Natural killer cell (primary cell): Measurements from ENCODE around the gene PLXNC1. TPM values are rescaled to one million over a fixed set of nuclear protein-coding genes. Genes with fewer than 3 reads are reported as not detected.

Experiments used
- ATAC-seq, 3 donors: fragments of 150-1000 bp in 2 of 3; fragments of 200-7000 bp in 1 of 3; cut with Tn5 transposase; 1 replicate in 1 of 3; 2 replicates in 2 of 3; pipeline ENCODE4 v1.10.0; 2021; ENCODE audit warnings: mild to moderate bottlenecking in 2 of 3, moderate library complexity in 2 of 3
- DNase-seq, 2 donors: peaks; one replicate each; pipeline versions ENCODE4 v3.0.0 to v3.0.0-alpha.2; 2013 to 2021; ENCODE audit warnings: mixed read lengths in 1 of 2
- H3K27ac ChIP-seq: one replicate; pipeline ENCODE4 v1.5.1; 2013; ENCODE audit warnings: mild to moderate bottlenecking, low read length
- H3K27me3 ChIP-seq: one replicate; pipeline ENCODE4 v1.6.1; 2013; ENCODE audit warnings: low read length; ENCODE audit not compliant: control insufficient read depth, insufficient read depth
- H3K36me3 ChIP-seq: one replicate; pipeline ENCODE4 v1.6.1; 2013; ENCODE audit warnings: low read length; ENCODE audit not compliant: control insufficient read depth, insufficient read depth
- H3K4me1 ChIP-seq: one replicate; pipeline ENCODE4 v1.6.1; 2013; ENCODE audit warnings: low read length; ENCODE audit not compliant: control insufficient read depth, insufficient read depth
- H3K4me3 ChIP-seq: one replicate; pipeline ENCODE4 v1.5.1; 2013; ENCODE audit warnings: low read length
- H3K9me3 ChIP-seq: one replicate; pipeline ENCODE4 v1.6.1; 2013; ENCODE audit warnings: low read length; ENCODE audit not compliant: control insufficient read depth, insufficient read depth
- H3K27ac Mint-ChIP-seq, 2 donors: one replicate each; pipeline ENCODE4 v1.8.0; 2022; ENCODE audit warnings: mild to moderate bottlenecking in 2 of 2, mixed read lengths in 2 of 2, moderate library complexity in 1 of 2
- H3K27me3 Mint-ChIP-seq, 2 donors: one replicate each; pipeline ENCODE4 v1.8.0; 2022; ENCODE audit warnings: low read depth in 2 of 2, mixed read lengths in 2 of 2
- H3K36me3 Mint-ChIP-seq: one replicate; pipeline ENCODE4 v1.8.0; 2022; ENCODE audit warnings: mixed read lengths
- H3K4me1 Mint-ChIP-seq, 2 donors: one replicate each; pipeline ENCODE4 v1.8.0; 2022; ENCODE audit warnings: mixed read lengths in 2 of 2
- H3K4me3 Mint-ChIP-seq: one replicate; pipeline ENCODE4 v1.8.0; 2022; ENCODE audit warnings: mild to moderate bottlenecking, moderate library complexity, mixed read lengths
- H3K9me3 Mint-ChIP-seq, 2 donors: one replicate each; pipeline ENCODE4 v1.8.0; 2022; ENCODE audit warnings: mixed read lengths in 2 of 2
- WGBS: methylation state at CpG from one replicate; pipeline ENCODE4 v1.1.7; 2013; ENCODE audit warnings: missing lambda C conversion rate; ENCODE audit not compliant: insufficient coverage; 5-methylcytosine and 5-hydroxymethylcytosine counted together
- intact Hi-C: fragments of 100-400 bp; cut with micrococcal nuclease; formaldehyde crosslinking; loops from one replicate; pipeline ENCODE4 v1.14.2; 2022
- total RNA-seq, 4 donors: library from RNA; stranded (reverse); fragments of 120-200 nt in 1 of 4; gene quantifications; one replicate each; pipeline versions ENCODE4 v1.2.3 to v1.2.4, GENCODE V29; 2013 to 2022
- TF ChIP-seq, protein P1 (sequence below): fragments of 200-600 bp; IDR thresholded peaks from one replicate; pipeline ENCODE4 v1.8.0; 2022; ENCODE audit warnings: antibody characterized with exemption

The PLXNC1 gene
- total RNA-seq, 3 donors from 2014 or later (not counting 1 experiment from before 2014, with no cell fraction given), result 22.0 to 30.7 (median 26.5) TPM

DNA sequence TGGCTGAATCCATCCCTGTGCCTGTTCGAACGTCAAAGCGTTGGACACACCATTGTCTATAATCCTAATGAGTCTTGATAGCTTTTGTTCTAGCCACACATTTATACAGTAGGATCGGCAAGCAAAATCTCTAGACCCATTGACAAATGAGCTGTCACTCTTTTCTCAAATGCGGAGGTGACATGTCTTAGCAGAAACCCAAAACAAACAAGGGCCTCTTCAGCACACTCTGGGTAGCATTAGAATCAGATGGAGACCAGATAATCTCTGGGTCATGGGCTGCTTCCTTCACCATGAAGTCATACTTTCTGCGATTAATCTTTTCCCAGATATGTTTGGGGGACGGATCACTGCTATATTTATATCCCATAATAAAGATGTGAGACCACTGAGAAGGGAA, 100.2 kb downstream of the PLXNC1 start:
- no peak for ATAC-seq
- Mint-ChIP-seq H3K4me1 (peaks cover 36 to 38% of the 10 kb centered on the region in 2 donors), H3K36me3 (peaks cover 6% of the 10 kb centered on the region), H3K27ac (no peak overlapping the region), H3K4me3 (no peak overlapping the region), H3K9me3 (no peaks in the 10 kb centered on the region), H3K27me3 (no peaks in the 10 kb centered on the region)
- Histone ChIP-seq H3K4me1 (peaks cover 30% of the 10 kb centered on the region), H3K9me3 (no peaks in the 10 kb centered on the region), H3K27me3 (no peaks in the 10 kb centered on the region), H3K4me3 (no peak overlapping the region), H3K36me3 (peaks cover 18% of the 10 kb centered on the region), H3K27ac (no peak overlapping the region)
- no peak for DNase-seq
- WGBS, result 98% methylated on average over 5 of the region's 7 CpGs
- TF ChIP-seq, protein P1, sequence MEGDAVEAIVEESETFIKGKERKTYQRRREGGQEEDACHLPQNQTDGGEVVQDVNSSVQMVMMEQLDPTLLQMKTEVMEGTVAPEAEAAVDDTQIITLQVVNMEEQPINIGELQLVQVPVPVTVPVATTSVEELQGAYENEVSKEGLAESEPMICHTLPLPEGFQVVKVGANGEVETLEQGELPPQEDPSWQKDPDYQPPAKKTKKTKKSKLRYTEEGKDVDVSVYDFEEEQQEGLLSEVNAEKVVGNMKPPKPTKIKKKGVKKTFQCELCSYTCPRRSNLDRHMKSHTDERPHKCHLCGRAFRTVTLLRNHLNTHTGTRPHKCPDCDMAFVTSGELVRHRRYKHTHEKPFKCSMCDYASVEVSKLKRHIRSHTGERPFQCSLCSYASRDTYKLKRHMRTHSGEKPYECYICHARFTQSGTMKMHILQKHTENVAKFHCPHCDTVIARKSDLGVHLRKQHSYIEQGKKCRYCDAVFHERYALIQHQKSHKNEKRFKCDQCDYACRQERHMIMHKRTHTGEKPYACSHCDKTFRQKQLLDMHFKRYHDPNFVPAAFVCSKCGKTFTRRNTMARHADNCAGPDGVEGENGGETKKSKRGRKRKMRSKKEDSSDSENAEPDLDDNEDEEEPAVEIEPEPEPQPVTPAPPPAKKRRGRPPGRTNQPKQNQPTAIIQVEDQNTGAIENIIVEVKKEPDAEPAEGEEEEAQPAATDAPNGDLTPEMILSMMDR, result no peak
- intact Hi-C loops, result no loop called here

DNA sequence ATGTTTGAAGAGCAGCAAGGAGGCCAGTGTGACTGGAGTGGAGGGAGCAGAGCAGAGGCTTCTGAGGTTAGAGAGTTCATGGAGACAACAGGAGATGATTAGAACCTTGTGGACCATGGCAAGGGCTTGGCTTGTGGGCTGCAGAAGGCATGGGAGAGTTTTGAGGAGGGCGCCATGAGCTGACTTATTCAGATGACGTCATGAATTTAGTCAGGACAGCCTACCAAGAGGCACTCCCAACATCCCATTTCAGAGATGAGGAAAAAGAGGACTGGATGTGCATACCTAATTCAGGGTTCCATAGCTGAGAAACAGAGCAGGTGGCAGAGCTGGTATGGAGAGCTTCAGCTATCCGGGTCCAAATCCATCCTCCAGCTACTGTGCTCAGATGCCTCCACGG, 101.8 kb downstream of the PLXNC1 start:
- WGBS, result 98% methylated on average over 4 of the region's 4 CpGs
- intact Hi-C loops, result no loop called here
- H3K27me3 ChIP-seq, result no peaks in the 10 kb centered on the region
- no peak overlapping the region for H3K4me3 ChIP-seq
- Mint-ChIP-seq H3K4me3 (no peak overlapping the region), H3K4me1 (peaks cover 21 to 23% of the 10 kb centered on the region in 2 donors), H3K36me3 (peaks cover 16% of the 10 kb centered on the region), H3K27ac (no peak overlapping the region), H3K27me3 (no peaks in the 10 kb centered on the region), H3K9me3 (no peaks in the 10 kb centered on the region)
- no peak for ATAC-seq
- no peak overlapping the region for H3K27ac ChIP-seq
- peaks cover 20% of the 10 kb centered on the region for H3K4me1 ChIP-seq
- H3K9me3 ChIP-seq, result no peaks in the 10 kb centered on the region
- H3K36me3 ChIP-seq, result peaks cover 24% of the 10 kb centered on the region
- TF ChIP-seq, protein P1, result no peak
- no peak for DNase-seq

DNA sequence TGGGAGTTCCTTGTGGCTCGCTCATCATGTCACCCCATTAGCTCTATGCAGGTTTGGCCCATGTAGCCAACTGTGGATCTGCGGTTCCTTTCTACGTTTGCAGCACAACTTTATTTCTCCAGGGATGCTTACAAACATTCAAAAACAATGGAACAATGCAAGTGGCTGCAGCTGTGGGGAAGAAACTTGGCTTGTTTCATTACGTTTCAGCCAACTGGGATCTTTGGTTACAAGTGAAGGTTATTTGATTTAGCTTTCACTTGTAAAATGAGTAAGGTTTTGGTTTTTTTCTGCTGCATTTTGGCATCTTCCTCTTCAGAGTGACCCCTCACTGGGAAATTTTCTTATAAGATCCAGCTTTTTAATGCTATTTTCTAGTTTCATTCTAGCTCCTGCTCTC, 105.9 kb downstream of the PLXNC1 start:
- no peaks in the 10 kb centered on the region for H3K27me3 ChIP-seq
- H3K27ac ChIP-seq, result no peak overlapping the region
- Mint-ChIP-seq H3K4me1 (no peaks in the 10 kb centered on the region), H3K27ac (no peak overlapping the region), H3K9me3 (no peaks in the 10 kb centered on the region), H3K4me3 (no peak overlapping the region), H3K27me3 (no peaks in the 10 kb centered on the region), H3K36me3 (peaks cover 28% of the 10 kb centered on the region)
- 98% methylated on average over 4 of the region's 4 CpGs for WGBS
- H3K4me3 ChIP-seq, result no peak overlapping the region
- TF ChIP-seq, protein P1, result no peak
- ATAC-seq (no peak), DNase-seq (no peak)
- no peaks in the 10 kb centered on the region for H3K9me3 ChIP-seq
- H3K36me3 ChIP-seq, result peaks cover 25% of the 10 kb centered on the region
- H3K4me1 ChIP-seq, result no peaks in the 10 kb centered on the region
- intact Hi-C loops, result no loop called here

DNA sequence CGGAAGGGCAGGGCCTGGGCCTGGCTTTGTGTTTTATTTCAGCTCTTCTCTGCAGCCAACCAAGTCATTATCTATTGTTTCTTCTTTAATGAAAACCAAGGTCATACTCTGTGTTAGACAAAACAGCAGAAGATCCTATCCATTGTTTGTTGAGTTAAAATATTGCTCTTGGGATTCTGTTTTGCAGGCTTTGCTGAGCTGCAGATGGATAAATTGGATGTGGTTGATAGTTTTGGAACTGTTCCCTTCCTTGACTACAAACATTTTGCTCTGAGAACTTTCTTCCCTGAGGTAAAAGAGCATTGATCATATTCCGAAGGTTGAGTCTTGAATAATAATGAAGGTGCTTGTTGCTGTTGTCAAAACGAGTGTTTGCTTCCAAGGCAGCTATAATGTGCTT, 106.6 kb downstream of the PLXNC1 start:
- no peak overlapping the region for H3K4me3 ChIP-seq
- peaks cover 24% of the 10 kb centered on the region for H3K36me3 ChIP-seq
- no peak overlapping the region for H3K4me3 Mint-ChIP-seq
- intact Hi-C loops, result no loop called here
- H3K4me1 Mint-ChIP-seq, result no peaks in the 10 kb centered on the region
- no peak overlapping the region for H3K27ac Mint-ChIP-seq
- no peaks in the 10 kb centered on the region for H3K27me3 ChIP-seq
- TF ChIP-seq, protein P1, result no peak
- H3K27ac ChIP-seq, result no peak overlapping the region
- H3K4me1 ChIP-seq, result no peaks in the 10 kb centered on the region
- no peak for ATAC-seq
- no peaks in the 10 kb centered on the region for H3K9me3 Mint-ChIP-seq
- no peaks in the 10 kb centered on the region for H3K9me3 ChIP-seq
- H3K27me3 Mint-ChIP-seq, result no peaks in the 10 kb centered on the region
- WGBS, result 97% methylated on average over 3 of the region's 3 CpGs
- H3K36me3 Mint-ChIP-seq, result peaks cover 28% of the 10 kb centered on the region
- DNase-seq, result no peak
